ENCODE measurements around the gene INSC.

The INSC gene

GRCh38 chr11:15111215-15111614 lies 3.5 kb upstream of the INSC start:
- no peak for DNase-seq

- DNase-seq, result no peak
Measured at GRCh38 chr11:15112131-15112541, 2.6 kb upstream of the INSC start.

GRCh38 chr11:15113381-15113780 lies 1.3 kb upstream of the INSC start:
- DNase-seq, result no peak

GRCh38 chr11:15115686-15116085 lies 963 bp downstream of the INSC start:
- DNase-seq, result no peak

GRCh38 chr11:15117751-15118150 lies 3.0 kb downstream of the INSC start:
- no peak for DNase-seq

GRCh38 chr11:15118431-15118830 lies 3.7 kb downstream of the INSC start:
- DNase-seq, result no peak

- no peak for DNase-seq
Measured at GRCh38 chr11:15119352-15119751, 4.6 kb downstream of the INSC start.

- no peak for DNase-seq
Measured at GRCh38 chr11:15119826-15120225, 5.1 kb downstream of the INSC start.

- peak; percentile 95 for DNase-seq
Measured at GRCh38 chr11:15123849-15124248, 9.1 kb downstream of the INSC start.

GRCh38 chr11:15124528-15124927 lies 9.8 kb downstream of the INSC start:
- DNase-seq, result no peak

GRCh38 chr11:15127341-15127740 lies 12.6 kb downstream of the INSC start:
- peak; percentile 82 for DNase-seq

- no peak for DNase-seq
Measured at GRCh38 chr11:15128621-15129020, 13.9 kb downstream of the INSC start.

GRCh38 chr11:15136166-15136565 lies 21.4 kb downstream of the INSC start:
- DNase-seq, result no peak

- DNase-seq, result no peak
Measured at GRCh38 chr11:15139096-15139770, 24.5 kb downstream of the INSC start.

- no peak for DNase-seq
Measured at GRCh38 chr11:15139958-15140659, 25.4 kb downstream of the INSC start.

- DNase-seq, result no peak
Measured at GRCh38 chr11:15141381-15141780, 26.7 kb downstream of the INSC start.

- DNase-seq, result no peak
Measured at GRCh38 chr11:15142838-15143237, 28.1 kb downstream of the INSC start.

- no peak for DNase-seq
Measured at GRCh38 chr11:15143855-15144254, 29.1 kb downstream of the INSC start.

- no peak for DNase-seq
Measured at GRCh38 chr11:15144347-15144746, 29.6 kb downstream of the INSC start.

GRCh38 chr11:15145151-15145550 lies 30.4 kb downstream of the INSC start:
- DNase-seq, result no peak

GRCh38 chr11:15145615-15146014 lies 30.9 kb downstream of the INSC start:
- no peak for DNase-seq

- peak; percentile 28 for DNase-seq
Measured at GRCh38 chr11:15146271-15147003, 31.7 kb downstream of the INSC start.

- no peak for DNase-seq
Measured at GRCh38 chr11:15148169-15148568, 33.4 kb downstream of the INSC start.

GRCh38 chr11:15149050-15149449 lies 34.3 kb downstream of the INSC start:
- no peak for DNase-seq

Measured in EL (cell line).